T-helper 1 cell (primary cell): ENCODE results near the gene TBC1D10A.

Experiments used
- DNase-seq, 5 donors: peaks; one replicate each; pipeline ENCODE4 v3.0.0-alpha.2; 2012 to 2020

TBC1D10A gene

GRCh38 chr22:30285176-30285845 is 41.4 kb downstream of the TBC1D10A start:
- DNase-seq = no peak

GRCh38 chr22:30284666-30285065 is 42.1 kb downstream of the TBC1D10A start:
- DNase-seq = no peak

- DNase-seq = no peak
Measured at GRCh38 chr22:30284172-30284571, 42.6 kb downstream of the TBC1D10A start.

GRCh38 chr22:30283342-30283741 is 43.4 kb downstream of the TBC1D10A start:
- no peak for DNase-seq

- DNase-seq = peak in 1 of 5 donors; percentile 61
Measured at GRCh38 chr22:30282616-30283046, 44.1 kb downstream of the TBC1D10A start.

- DNase-seq = no peak
Measured at GRCh38 chr22:30280505-30280904, 46.2 kb downstream of the TBC1D10A start.

GRCh38 chr22:30279932-30280331 is 46.8 kb downstream of the TBC1D10A start:
- DNase-seq = no peak

- DNase-seq = no peak
Measured at GRCh38 chr22:30279046-30279788, 47.5 kb downstream of the TBC1D10A start.

GRCh38 chr22:30277547-30278344 is 49.0 kb downstream of the TBC1D10A start:
- no peak for DNase-seq

GRCh38 chr22:30276039-30276438 is 50.7 kb downstream of the TBC1D10A start:
- DNase-seq = peak in 1 of 5 donors; percentile 39

- DNase-seq = peak in 1 of 5 donors; percentile 32
Measured at GRCh38 chr22:30275625-30276024, 51.1 kb downstream of the TBC1D10A start.

- DNase-seq = no peak
Measured at GRCh38 chr22:30274437-30274812, 52.3 kb downstream of the TBC1D10A start.

- DNase-seq = no peak
Measured at GRCh38 chr22:30273711-30274436, 52.9 kb downstream of the TBC1D10A start.

- no peak for DNase-seq
Measured at GRCh38 chr22:30272781-30273601, 53.8 kb downstream of the TBC1D10A start.

- no peak for DNase-seq
Measured at GRCh38 chr22:30270832-30271231, 55.9 kb downstream of the TBC1D10A start.

- DNase-seq = no peak
Measured at GRCh38 chr22:30268331-30268730, 58.4 kb downstream of the TBC1D10A start.

GRCh38 chr22:30267382-30268302 is 59.1 kb downstream of the TBC1D10A start:
- peak in 4 of 5 donors; percentile 48 to 90 (median 53) for DNase-seq

- peak; percentile 49 to 97 (median 61) for DNase-seq
Measured at GRCh38 chr22:30266445-30267381, 60.0 kb downstream of the TBC1D10A start, which contains the start of gene OSM. OSM (minus strand) TSS chr22:30266851; CDS start chr22:30266799, 52 bp downstream.

- peak; percentile 52 to 91 (median 75) for DNase-seq
Measured at GRCh38 chr22:30265823-30266444, 60.8 kb downstream of the TBC1D10A start.
